Ovary (tissue), 3 donors: Measurements from ENCODE around the gene PARD3.

Experiments
- CTCF ChIP-seq, 3 donors: fragments of 450-650 bp in 2 of 3; fragments of 200-600 bp in 1 of 3; IDR thresholded peaks; one replicate each; pipeline versions ENCODE4 v1.5.1 to v1.8.0; 2016 to 2022; ENCODE audit warnings: antibody characterized with exemption in 3 of 3, mild to moderate bottlenecking in 1 of 3
- EP300 ChIP-seq: sonication (generic); formaldehyde crosslinking; IDR thresholded peaks from one replicate; pipeline ENCODE4 v1.6.1; 2017; ENCODE audit warnings: antibody characterized with exemption
- POLR2A ChIP-seq: fragments of 450-650 bp; IDR thresholded peaks from one replicate; pipeline ENCODE4 v1.6.1; 2017; ENCODE audit warnings: antibody characterized with exemption, mild to moderate bottlenecking, moderate library complexity
- donor health status: DM: no; HTN: no; CAD: no.

GRCh38 chr10:34845070-34845469 lies 30.0 kb upstream of the PARD3 start:
- TF ChIP-seq CTCF (IDR thresholded peaks at IDR 0.05): no peak
- TF ChIP-seq EP300: no peak
- TF ChIP-seq POLR2A: no peak
